AG09319 (cell line): ENCODE measurements around the gene BUD13.

Experiments used
- DNase-seq: peaks from one replicate; pipeline ENCODE4 v3.0.0-alpha.2; 2010; ENCODE audit warnings: low read depth; ENCODE audit errors: extremely low read depth
- CTCF ChIP-seq: IDR thresholded peaks from 2 replicates; pipeline ENCODE4 v1.5.1; 2011; ENCODE audit warnings: low read depth, mild to moderate bottlenecking, inconsistent platforms, low read length, moderate library complexity

The BUD13 gene

GRCh38 chr11:116703421-116703820, 69.4 kb downstream of the BUD13 start:
- DNase-seq: no peak

GRCh38 chr11:116702772-116703385, 69.9 kb downstream of the BUD13 start:
- no peak for TF ChIP-seq CTCF
- DNase-seq: no peak

More at GRCh38 chr11:116703421-116703820, 69.4 kb downstream of the BUD13 start:
- TF ChIP-seq CTCF: no peak

GRCh38 chr11:116701876-116702275, 70.9 kb downstream of the BUD13 start:
- TF ChIP-seq CTCF: no peak
- DNase-seq: no peak

- TF ChIP-seq CTCF: no peak
- DNase-seq: no peak
Observed at GRCh38 chr11:116701297-116701801, 71.4 kb downstream of the BUD13 start.

- TF ChIP-seq CTCF: no peak
- DNase-seq: no peak
Observed at GRCh38 chr11:116700586-116701220, 72.1 kb downstream of the BUD13 start.
